ENCODE measurements around the gene SSTR3. TPM values are rescaled to one million over a fixed set of nuclear protein-coding genes. Genes with fewer than 3 reads are reported as not detected.

The SSTR3 gene
- total and polyA plus RNA-seq, 4 donors = not detected

GRCh38 chr22:37163575-37164504, 48.4 kb downstream of the SSTR3 start:
- intact Hi-C loops (cut with DNase I) = no loop called here
- Histone ChIP-seq H3K4me3 (ENCODE audit: low read length in 2 of 2) (no peak overlapping the region), H3K9me3 (ENCODE audit: control insufficient read depth, low read length) (peaks cover 2% of the 10 kb centered on the region), H3K4me1 (ENCODE audit: control insufficient read depth in 1 of 2, insufficient read depth in 2 of 2, low read length in 2 of 2) (no peaks in the 10 kb centered on the region), H3K27me3 (ENCODE audit: control insufficient read depth in 1 of 2, insufficient read depth in 2 of 2, low read length in 1 of 2) (no peaks in the 10 kb centered on the region), H3K27ac (ENCODE audit: low read depth in 1 of 2, low read length in 2 of 2) (no peak overlapping the region), H3K36me3 (ENCODE audit: control insufficient read depth in 1 of 2, insufficient read depth in 2 of 2, low read length in 1 of 2) (no peaks in the 10 kb centered on the region)
- DNase-seq (no peak), ATAC-seq (ENCODE audit: low FRiP score) (no peak)
- whole genome bisulfite sequencing, 2 donors = 86 to 92% methylated on average over 22 of the region's 22 CpGs

- H3K4me3 ChIP-seq (ENCODE audit: low read length in 2 of 2) = no peak overlapping the region
- 85 to 86% methylated on average over 5 of the region's 5 CpGs for WGBS, 2 donors
- H3K27ac ChIP-seq (ENCODE audit: low read depth in 1 of 2, low read length in 2 of 2) = no peak overlapping the region
- intact Hi-C loops (cut with DNase I) = no loop called here
- no peaks in the 10 kb centered on the region for H3K4me1 ChIP-seq (ENCODE audit: control insufficient read depth in 1 of 2, insufficient read depth in 2 of 2, low read length in 2 of 2)
- H3K9me3 ChIP-seq (ENCODE audit: control insufficient read depth, low read length) = peaks cover 2% of the 10 kb centered on the region
- no peak for ATAC-seq (ENCODE audit: low FRiP score)
- no peaks in the 10 kb centered on the region for H3K27me3 ChIP-seq (ENCODE audit: control insufficient read depth in 1 of 2, insufficient read depth in 2 of 2, low read length in 1 of 2)
- DNase-seq = no peak
- H3K36me3 ChIP-seq (ENCODE audit: control insufficient read depth in 1 of 2, insufficient read depth in 2 of 2, low read length in 1 of 2) = no peaks in the 10 kb centered on the region
Observed at GRCh38 chr22:37163096-37163489, 49.2 kb downstream of the SSTR3 start.

- WGBS, 2 donors = 79 to 83% methylated on average over 11 of the region's 11 CpGs
Observed at GRCh38 chr22:37162221-37163095, 49.8 kb downstream of the SSTR3 start.

GRCh38 chr22:37161443-37161842, 50.8 kb downstream of the SSTR3 start:
- intact Hi-C loops (cut with DNase I) = no loop called here
- H3K27me3 ChIP-seq (ENCODE audit: control insufficient read depth in 1 of 2, insufficient read depth in 2 of 2, low read length in 1 of 2) = no peaks in the 10 kb centered on the region
- no peak for DNase-seq
- H3K4me1 ChIP-seq (ENCODE audit: control insufficient read depth in 1 of 2, insufficient read depth in 2 of 2, low read length in 2 of 2) = no peaks in the 10 kb centered on the region
- no peak overlapping the region for H3K4me3 ChIP-seq (ENCODE audit: low read length in 2 of 2)
- H3K9me3 ChIP-seq (ENCODE audit: control insufficient read depth, low read length) = peaks cover 2% of the 10 kb centered on the region
- no peak overlapping the region for H3K27ac ChIP-seq (ENCODE audit: low read depth in 1 of 2, low read length in 2 of 2)
- WGBS, 2 donors = 96 to 97% methylated on average over 2 of the region's 2 CpGs
- H3K36me3 ChIP-seq (ENCODE audit: control insufficient read depth in 1 of 2, insufficient read depth in 2 of 2, low read length in 1 of 2) = no peaks in the 10 kb centered on the region
- no peak for ATAC-seq (ENCODE audit: low FRiP score)

More at GRCh38 chr22:37162221-37163095, 49.8 kb downstream of the SSTR3 start:
- Histone ChIP-seq H3K27ac (ENCODE audit: low read depth in 1 of 2, low read length in 2 of 2) (no peak overlapping the region), H3K36me3 (ENCODE audit: control insufficient read depth in 1 of 2, insufficient read depth in 2 of 2, low read length in 1 of 2) (no peaks in the 10 kb centered on the region), H3K27me3 (ENCODE audit: control insufficient read depth in 1 of 2, insufficient read depth in 2 of 2, low read length in 1 of 2) (no peaks in the 10 kb centered on the region), H3K9me3 (ENCODE audit: control insufficient read depth, low read length) (peaks cover 2% of the 10 kb centered on the region), H3K4me3 (ENCODE audit: low read length in 2 of 2) (no peak overlapping the region), H3K4me1 (ENCODE audit: control insufficient read depth in 1 of 2, insufficient read depth in 2 of 2, low read length in 2 of 2) (no peaks in the 10 kb centered on the region)
- ATAC-seq (ENCODE audit: low FRiP score) (no peak), DNase-seq (no peak)
- intact Hi-C loops (cut with DNase I) = no loop called here

GRCh38 chr22:37160027-37160426, 52.2 kb downstream of the SSTR3 start:
- 52 to 55% methylated on average over 6 of the region's 6 CpGs for WGBS, 2 donors
- no peak for ATAC-seq (ENCODE audit: low FRiP score)
- peaks cover 5% of the 10 kb centered on the region for H3K9me3 ChIP-seq (ENCODE audit: control insufficient read depth, low read length)
- H3K4me3 ChIP-seq (ENCODE audit: low read length in 2 of 2) = no peak overlapping the region
- DNase-seq = no peak
- H3K36me3 ChIP-seq (ENCODE audit: control insufficient read depth in 1 of 2, insufficient read depth in 2 of 2, low read length in 1 of 2) = no peaks in the 10 kb centered on the region
- no peak overlapping the region for H3K27ac ChIP-seq (ENCODE audit: low read depth in 1 of 2, low read length in 2 of 2)
- no peaks in the 10 kb centered on the region for H3K4me1 ChIP-seq (ENCODE audit: control insufficient read depth in 1 of 2, insufficient read depth in 2 of 2, low read length in 2 of 2)
- intact Hi-C loops (cut with DNase I) = no loop called here
- H3K27me3 ChIP-seq (ENCODE audit: control insufficient read depth in 1 of 2, insufficient read depth in 2 of 2, low read length in 1 of 2) = no peaks in the 10 kb centered on the region

GRCh38 chr22:37158963-37159290, 53.4 kb downstream of the SSTR3 start:
- peaks cover 5% of the 10 kb centered on the region for H3K9me3 ChIP-seq (ENCODE audit: control insufficient read depth, low read length)
- no peaks in the 10 kb centered on the region for H3K27me3 ChIP-seq (ENCODE audit: control insufficient read depth in 1 of 2, insufficient read depth in 2 of 2, low read length in 1 of 2)
- WGBS, 2 donors = 69 to 76% methylated on average over 5 of the region's 5 CpGs
- no peak overlapping the region for H3K4me3 ChIP-seq (ENCODE audit: low read length in 2 of 2)
- DNase-seq (no peak), ATAC-seq (ENCODE audit: low FRiP score) (no peak)
- H3K4me1 ChIP-seq (ENCODE audit: control insufficient read depth in 1 of 2, insufficient read depth in 2 of 2, low read length in 2 of 2) = no peaks in the 10 kb centered on the region
- H3K36me3 ChIP-seq (ENCODE audit: control insufficient read depth in 1 of 2, insufficient read depth in 2 of 2, low read length in 1 of 2) = no peaks in the 10 kb centered on the region
- intact Hi-C loops (cut with DNase I) = no loop called here
- no peak overlapping the region for H3K27ac ChIP-seq (ENCODE audit: low read depth in 1 of 2, low read length in 2 of 2)

GRCh38 chr22:37157516-37158285, 54.6 kb downstream of the SSTR3 start:
- no peak for DNase-seq
- Histone ChIP-seq H3K4me1 (ENCODE audit: control insufficient read depth in 1 of 2, insufficient read depth in 2 of 2, low read length in 2 of 2) (no peaks in the 10 kb centered on the region), H3K27me3 (ENCODE audit: control insufficient read depth in 1 of 2, insufficient read depth in 2 of 2, low read length in 1 of 2) (no peaks in the 10 kb centered on the region), H3K4me3 (ENCODE audit: low read length in 2 of 2) (no peak overlapping the region), H3K9me3 (ENCODE audit: control insufficient read depth, low read length) (peaks cover 5% of the 10 kb centered on the region), H3K36me3 (ENCODE audit: control insufficient read depth in 1 of 2, insufficient read depth in 2 of 2, low read length in 1 of 2) (no peaks in the 10 kb centered on the region), H3K27ac (ENCODE audit: low read depth in 1 of 2, low read length in 2 of 2) (no peak overlapping the region)
- intact Hi-C loops (cut with DNase I) = no loop called here
- WGBS, 2 donors = 70 to 72% methylated on average over 13 of the region's 13 CpGs
- ATAC-seq (ENCODE audit: low FRiP score) = no peak

- H3K27me3 ChIP-seq (ENCODE audit: control insufficient read depth in 1 of 2, insufficient read depth in 2 of 2, low read length in 1 of 2) = no peaks in the 10 kb centered on the region
- H3K4me1 ChIP-seq (ENCODE audit: control insufficient read depth in 1 of 2, insufficient read depth in 2 of 2, low read length in 2 of 2) = no peaks in the 10 kb centered on the region
- no peak overlapping the region for H3K4me3 ChIP-seq (ENCODE audit: low read length in 2 of 2)
- no peak overlapping the region for H3K27ac ChIP-seq (ENCODE audit: low read depth in 1 of 2, low read length in 2 of 2)
- H3K9me3 ChIP-seq (ENCODE audit: control insufficient read depth, low read length) = peaks cover 5% of the 10 kb centered on the region
- no peaks in the 10 kb centered on the region for H3K36me3 ChIP-seq (ENCODE audit: control insufficient read depth in 1 of 2, insufficient read depth in 2 of 2, low read length in 1 of 2)
- WGBS, 2 donors = 75 to 77% methylated on average over 11 to 13 of the region's 13 CpGs
- intact Hi-C loops (cut with DNase I) = no loop called here
- DNase-seq (no peak), ATAC-seq (ENCODE audit: low FRiP score) (no peak)
Observed at GRCh38 chr22:37156686-37157435, 55.4 kb downstream of the SSTR3 start.
